Transverse colon (tissue), 4 donors: ENCODE results near the gene PHACTR3. TPM values are rescaled to one million over a fixed set of nuclear protein-coding genes. Genes with fewer than 3 reads are reported as not detected.

ENCODE experiments used
- DNase-seq: peaks from one replicate; pipeline ENCODE4 v3.0.0-alpha.2; 2019
- H3K27ac ChIP-seq, 4 donors: fragments of 200-600 bp; sonication (generic); 2 replicates each; pipeline ENCODE4 v1.5.1; 2016 to 2018; ENCODE audit warnings: inconsistent platforms in 4 of 4
- H3K27me3 ChIP-seq: fragments of 200-600 bp; sonication (generic); 2 replicates; pipeline ENCODE4 v1.5.1; 2017; ENCODE audit warnings: inconsistent platforms
- H3K36me3 ChIP-seq, 4 donors: fragments of 200-600 bp; sonication (generic); 2 replicates each; pipeline ENCODE4 v1.5.1; 2017 to 2019; ENCODE audit warnings: inconsistent platforms in 4 of 4
- H3K4me1 ChIP-seq, 4 donors: fragments of 200-600 bp; sonication (generic); 2 replicates each; pipeline ENCODE4 v1.5.1; 2017 to 2020; ENCODE audit warnings: inconsistent platforms in 4 of 4
- H3K4me3 ChIP-seq, 4 donors: fragments of 200-600 bp; sonication (generic); 1 replicate in 1 of 4; 2 replicates in 3 of 4; pipeline versions ENCODE4 v1.5.1 to v1.6.1; 2017 to 2019; ENCODE audit warnings: inconsistent platforms in 4 of 4
- H3K9me3 ChIP-seq, 2 donors: fragments of 200-600 bp; sonication (generic); 2 replicates each; pipeline ENCODE4 v1.5.1; 2017 to 2019; ENCODE audit warnings: inconsistent platforms in 2 of 2
- EP300 ChIP-seq: sonication (generic); formaldehyde crosslinking; IDR thresholded peaks from one replicate; pipeline ENCODE4 v1.6.1; 2017; ENCODE audit warnings: antibody characterized with exemption, low read depth
- POLR2A ChIP-seq: fragments of 450-650 bp; IDR thresholded peaks from one replicate; pipeline ENCODE4 v1.6.1; 2016; ENCODE audit warnings: antibody characterized with exemption, mild to moderate bottlenecking, moderate library complexity
- POLR2AphosphoS5 ChIP-seq, 3 donors: sonication (generic); formaldehyde crosslinking; IDR thresholded peaks; one replicate each; pipeline ENCODE4 v1.6.1; 2016; ENCODE audit warnings: antibody characterized with exemption in 3 of 3
- WGBS, 2 donors: methylation state at CpG; one replicate each; pipeline ENCODE4 v1.1.5; 2018; ENCODE audit warnings: low coverage in 1 of 2; 5-methylcytosine and 5-hydroxymethylcytosine counted together
- in situ Hi-C, 4 donors: fragments of 200-750 bp; cut with MboI; loops; one replicate each; pipeline versions ENCODE4 v1.15.0 to v1.15.1; 2017; ENCODE audit warnings: low sequenced_read_pairs in 3 of 4, low pct_ligation_motif_present in 1 of 4, low pct_unique_long_range_greater_than_20kb in 1 of 4
- intact Hi-C: fragments of 100-400 bp; cut with DNase I; formaldehyde crosslinking; loops from one replicate; pipeline ENCODE4 v1.15.1; 2023; ENCODE audit warnings: low total_unique reads
- total RNA-seq, 4 donors: library from RNA; depleted of rRNA; stranded (reverse); fragments of >200 nt; gene quantifications; one replicate each; pipeline ENCODE4 v1.1.0, GENCODE V29; 2016
- TF ChIP-seq, protein P1 (sequence below), 5 experiments: fragments of 200-600 bp in 3 of 5; fragments of 450-650 bp in 2 of 5; sonication (generic) in 3 of 5; IDR thresholded peaks; 1 replicate in 2 of 5; 2 replicates in 3 of 5; pipeline ENCODE4 v1.5.1; 2016 to 2017; ENCODE audit warnings: antibody characterized with exemption in 5 of 5, inconsistent platforms in 3 of 5, mild to moderate bottlenecking in 2 of 5, moderate library complexity in 1 of 5

The PHACTR3 gene
- total RNA-seq, 4 donors from 2014 or later = 1.6 to 7.1 (median 5.6) TPM

DNA sequence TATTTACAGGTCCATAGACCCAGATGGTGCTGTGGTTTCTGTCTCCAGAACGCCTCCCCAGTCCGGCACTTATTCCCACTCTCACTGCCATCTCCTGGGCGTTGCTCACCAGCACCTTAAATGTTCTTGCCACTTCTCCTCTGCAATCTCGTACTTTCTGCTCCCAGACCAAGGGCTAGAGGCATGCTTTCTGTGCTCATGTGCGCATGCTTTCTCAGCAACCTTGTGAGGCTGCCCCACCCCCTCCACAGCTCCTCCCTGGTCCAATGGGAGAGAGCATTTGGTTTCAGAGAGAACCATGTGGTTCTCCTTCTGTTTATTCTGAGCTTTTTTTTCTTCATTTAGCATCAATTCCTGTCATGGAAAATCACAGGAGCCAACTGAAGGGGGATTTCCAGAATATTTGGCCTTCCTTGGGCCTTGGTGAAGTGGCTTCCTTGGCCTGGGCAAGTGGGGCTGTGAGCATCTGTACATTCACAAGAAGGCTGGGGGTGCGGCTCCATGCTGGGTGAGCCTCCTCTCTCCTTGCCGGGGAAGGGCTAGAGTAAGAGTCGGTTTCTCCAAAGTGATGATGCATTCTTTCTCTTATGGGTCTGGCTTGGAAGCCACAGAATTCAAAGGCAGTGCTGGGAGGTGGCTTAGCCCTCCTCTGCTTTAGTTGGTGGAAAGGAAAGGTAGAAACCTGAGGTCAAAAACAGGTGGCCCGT lies 66.6 kb downstream of the PHACTR3 start:
- H3K36me3 ChIP-seq = no peaks in the 10 kb centered on the region
- H3K27ac ChIP-seq = no peak overlapping the region
- H3K9me3 ChIP-seq = no peaks in the 10 kb centered on the region
- 62 to 68% methylated on average over 6 to 9 of the region's 9 CpGs for WGBS, 2 donors
- in situ Hi-C loops = no loop called here
- intact Hi-C loops = no loop called here
- DNase-seq = no peak
- no peaks in the 10 kb centered on the region for H3K27me3 ChIP-seq
- TF ChIP-seq EP300 (no peak), POLR2AphosphoS5 (IDR thresholded peaks at IDR 0.05) (no peak), POLR2A (no peak)
- H3K4me3 ChIP-seq = no peak overlapping the region
- H3K4me1 ChIP-seq = no peaks in the 10 kb centered on the region

DNA sequence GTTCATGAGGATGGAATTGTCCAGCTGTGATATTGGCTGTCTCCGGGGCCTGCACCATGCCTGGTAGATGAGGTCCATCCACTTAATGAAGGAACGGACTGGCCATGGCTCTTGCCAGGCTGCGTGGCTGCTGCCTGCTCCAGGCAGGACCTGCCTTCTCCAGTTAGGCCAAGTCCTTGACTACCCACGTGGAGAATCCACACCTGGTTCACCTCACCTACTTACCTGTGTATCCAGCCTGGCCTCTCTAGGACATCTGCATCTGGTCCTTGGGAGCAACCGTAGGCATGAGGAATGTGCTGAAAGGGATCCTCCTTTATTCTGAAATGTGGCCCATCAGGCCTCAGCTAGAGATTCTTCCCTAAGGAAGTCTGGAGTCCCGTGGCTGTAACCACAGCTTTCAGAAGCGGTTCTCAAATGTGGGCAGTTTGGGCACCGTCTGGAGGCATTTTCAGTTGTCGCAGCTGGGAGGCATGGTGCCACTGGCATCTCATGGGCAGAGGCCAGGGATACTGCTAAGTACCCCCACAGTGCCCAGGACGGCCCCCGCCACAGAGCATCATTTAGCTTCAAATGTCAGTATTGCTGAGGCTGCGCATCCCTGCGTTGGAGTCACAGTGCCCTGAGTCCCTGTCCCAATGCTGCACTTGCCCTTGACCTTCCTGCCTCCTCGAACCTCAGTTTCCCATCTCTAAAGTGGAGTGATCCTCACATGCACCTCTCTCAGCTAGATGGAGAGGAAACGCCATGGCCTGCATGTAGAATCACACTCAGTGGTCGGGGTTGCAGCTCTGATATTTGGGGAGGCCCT lies 67.5 kb downstream of the PHACTR3 start:
- no peak overlapping the region for H3K4me3 ChIP-seq
- H3K27me3 ChIP-seq = no peaks in the 10 kb centered on the region
- H3K4me1 ChIP-seq = no peaks in the 10 kb centered on the region
- no peak overlapping the region for H3K27ac ChIP-seq
- in situ Hi-C loops (no loop called here), intact Hi-C loops (no loop called here)
- no peaks in the 10 kb centered on the region for H3K9me3 ChIP-seq
- DNase-seq = no peak
- no peaks in the 10 kb centered on the region for H3K36me3 ChIP-seq
- 83% methylated on average over 16 of the region's 16 CpGs; no CpG with 5 or more reads in 1 of the 2 donors for WGBS, 2 donors
- TF ChIP-seq POLR2AphosphoS5 (IDR thresholded peaks at IDR 0.05) (no peak), POLR2A (no peak), EP300 (no peak)
- TF ChIP-seq, protein P1, sequence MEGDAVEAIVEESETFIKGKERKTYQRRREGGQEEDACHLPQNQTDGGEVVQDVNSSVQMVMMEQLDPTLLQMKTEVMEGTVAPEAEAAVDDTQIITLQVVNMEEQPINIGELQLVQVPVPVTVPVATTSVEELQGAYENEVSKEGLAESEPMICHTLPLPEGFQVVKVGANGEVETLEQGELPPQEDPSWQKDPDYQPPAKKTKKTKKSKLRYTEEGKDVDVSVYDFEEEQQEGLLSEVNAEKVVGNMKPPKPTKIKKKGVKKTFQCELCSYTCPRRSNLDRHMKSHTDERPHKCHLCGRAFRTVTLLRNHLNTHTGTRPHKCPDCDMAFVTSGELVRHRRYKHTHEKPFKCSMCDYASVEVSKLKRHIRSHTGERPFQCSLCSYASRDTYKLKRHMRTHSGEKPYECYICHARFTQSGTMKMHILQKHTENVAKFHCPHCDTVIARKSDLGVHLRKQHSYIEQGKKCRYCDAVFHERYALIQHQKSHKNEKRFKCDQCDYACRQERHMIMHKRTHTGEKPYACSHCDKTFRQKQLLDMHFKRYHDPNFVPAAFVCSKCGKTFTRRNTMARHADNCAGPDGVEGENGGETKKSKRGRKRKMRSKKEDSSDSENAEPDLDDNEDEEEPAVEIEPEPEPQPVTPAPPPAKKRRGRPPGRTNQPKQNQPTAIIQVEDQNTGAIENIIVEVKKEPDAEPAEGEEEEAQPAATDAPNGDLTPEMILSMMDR (IDR thresholded peaks at IDR 0.05) = no peak

DNA sequence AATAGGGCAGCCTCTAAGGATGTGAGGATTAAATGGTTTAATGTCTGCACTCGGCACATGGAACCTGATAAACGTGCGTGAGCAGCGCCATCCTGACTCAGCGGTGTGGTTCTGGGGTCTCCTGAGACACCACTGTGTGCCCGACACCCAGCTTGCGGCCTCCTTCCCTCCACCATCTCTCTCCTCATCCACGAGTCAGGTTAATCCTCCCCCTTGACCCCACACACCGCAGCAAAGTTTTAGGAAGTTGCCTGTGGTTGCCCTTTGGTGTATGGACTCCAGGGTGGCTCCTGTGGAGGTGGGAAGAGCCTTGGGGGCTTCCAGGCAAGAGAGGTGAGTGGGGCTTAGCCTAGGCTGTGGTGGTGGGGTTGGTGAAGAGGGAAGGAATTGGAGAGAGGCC lies 68.2 kb downstream of the PHACTR3 start:
- Histone ChIP-seq H3K9me3 (no peaks in the 10 kb centered on the region), H3K27ac (no peak overlapping the region), H3K36me3 (no peaks in the 10 kb centered on the region), H3K27me3 (no peaks in the 10 kb centered on the region), H3K4me1 (no peaks in the 10 kb centered on the region), H3K4me3 (no peak overlapping the region)
- in situ Hi-C loops (no loop called here), intact Hi-C loops (no loop called here)
- WGBS, 2 donors = 90% methylated on average over 9 of the region's 9 CpGs; no CpG with 5 or more reads in 1 of the 2 donors
- DNase-seq = no peak
- TF ChIP-seq, protein P1 (IDR thresholded peaks at IDR 0.05) = no peak
- TF ChIP-seq POLR2AphosphoS5 (IDR thresholded peaks at IDR 0.05) (no peak), EP300 (no peak), POLR2A (no peak)

DNA sequence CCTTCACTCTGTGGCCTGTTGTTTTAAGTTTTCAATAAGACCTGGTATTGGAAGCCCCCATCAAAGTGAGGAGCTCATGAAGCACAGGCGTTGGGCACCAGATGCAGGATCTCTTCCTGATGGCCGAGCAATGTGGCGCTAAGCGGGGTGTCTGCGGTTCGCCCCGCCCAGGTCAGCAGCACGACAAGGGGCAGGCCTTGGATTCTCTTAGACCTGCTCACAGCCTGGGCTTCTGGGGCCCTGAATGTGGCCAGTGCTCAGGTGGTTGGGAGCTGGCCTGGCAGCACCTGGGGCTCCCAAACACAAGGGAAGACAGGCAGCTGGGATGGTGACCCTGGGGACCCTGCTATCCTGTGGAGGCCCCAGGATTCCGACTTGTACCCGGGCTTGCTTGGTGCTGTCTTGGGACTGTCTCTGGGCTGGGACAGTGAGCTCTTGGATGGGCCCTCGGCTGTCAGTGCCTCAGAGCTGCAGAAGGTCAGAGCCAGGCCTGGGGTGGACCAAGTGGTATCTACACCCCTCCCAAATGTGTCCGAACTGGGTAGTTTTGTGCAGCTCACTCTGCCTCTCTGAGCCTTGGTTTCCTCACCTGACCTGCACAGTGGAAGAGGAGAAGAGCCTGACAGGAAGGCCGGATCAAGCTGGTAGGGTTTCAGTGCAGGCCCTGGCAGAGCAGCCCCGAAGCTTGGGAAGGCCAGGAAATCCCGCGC lies 69.1 kb downstream of the PHACTR3 start:
- in situ Hi-C loops (no loop called here), intact Hi-C loops (no loop called here)
- H3K4me3 ChIP-seq = no peak overlapping the region
- no peak for DNase-seq
- 20 to 90% methylated on average over 1 to 16 of the region's 16 CpGs for WGBS, 2 donors
- no peaks in the 10 kb centered on the region for H3K36me3 ChIP-seq
- no peaks in the 10 kb centered on the region for H3K9me3 ChIP-seq
- TF ChIP-seq POLR2A (no peak), POLR2AphosphoS5 (IDR thresholded peaks at IDR 0.05) (no peak), EP300 (no peak)
- TF ChIP-seq, protein P1 (IDR thresholded peaks at IDR 0.05) = no peak
- no peaks in the 10 kb centered on the region for H3K4me1 ChIP-seq
- H3K27ac ChIP-seq = no peak overlapping the region
- no peaks in the 10 kb centered on the region for H3K27me3 ChIP-seq
